HepG2 (cell line): ENCODE measurements around the gene BAG5. TPM values are rescaled to one million over a fixed set of nuclear protein-coding genes. Genes with fewer than 3 reads are reported as not detected.
A peak's percentile ranks its signal among the peaks of the same experiment; 100 is the strongest.

ENCODE experiments used
- DBP ChIP-seq: sonication (generic); formaldehyde crosslinking; IDR thresholded peaks from 2 replicates; pipeline ENCODE4 v1.4.0; 2020; ENCODE audit warnings: missing genetic modification reagents; ENCODE audit errors: not compliant biosample characterization
- GTF3A ChIP-seq: sonication (generic); formaldehyde crosslinking; conservative IDR thresholded peaks from 2 replicates; pipeline ENCODE4 v1.4.0; 2020; ENCODE audit warnings: mild to moderate bottlenecking, missing genetic modification reagents
- MTA3 ChIP-seq: sonication (generic); formaldehyde crosslinking; IDR thresholded peaks from 2 replicates; pipeline ENCODE4 v1.4.0; 2020; ENCODE audit warnings: missing genetic modification reagents
- MYC ChIP-seq: sonication (generic); formaldehyde crosslinking; IDR thresholded peaks from 2 replicates; pipeline ENCODE4 v1.9.0; 2021; ENCODE audit warnings: missing genetic modification reagents, borderline replicate concordance
- NBN ChIP-seq: fragments of 450-650 bp; conservative IDR thresholded peaks from 2 replicates; pipeline ENCODE4 v1.6.1; 2017
- PAWR ChIP-seq: sonication (generic); formaldehyde crosslinking; IDR thresholded peaks from 2 replicates; pipeline ENCODE4 v1.4.0; 2020; ENCODE audit warnings: missing genetic modification reagents, mild to moderate bottlenecking, borderline replicate concordance
- PHF5A ChIP-seq: IDR thresholded peaks from one replicate; pipeline ENCODE4 v1.6.1; 2018; ENCODE audit warnings: low read depth, missing genetic modification reagents; ENCODE audit not compliant: unreplicated experiment
- POGK ChIP-seq: sonication (generic); formaldehyde crosslinking; conservative IDR thresholded peaks from 2 replicates; pipeline ENCODE4 v1.8.0; 2022; ENCODE audit warnings: mild to moderate bottlenecking, moderate library complexity, missing genetic modification reagents
- TBP ChIP-seq: sonication (generic); formaldehyde crosslinking; IDR thresholded peaks from 2 replicates; pipeline ENCODE4 v1.5.0; 2020; ENCODE audit warnings: missing genetic modification reagents
- ZBTB46 ChIP-seq: sonication (generic); formaldehyde crosslinking; IDR thresholded peaks from 2 replicates; pipeline ENCODE4 v1.4.0; 2020; ENCODE audit warnings: mild to moderate bottlenecking, missing genetic modification reagents, borderline replicate concordance
- ZNF660 ChIP-seq: sonication (generic); formaldehyde crosslinking; IDR thresholded peaks from 2 replicates; pipeline ENCODE4 v1.5.1; 2020; ENCODE audit warnings: mild to moderate bottlenecking, low read depth, missing genetic modification reagents, borderline replicate concordance
- polyA plus RNA-seq, 8 experiments: library from polyadenylated mRNA; depleted of rRNA in 3 of 8; stranded (reverse) in 7 of 8; unstranded in 1 of 8; fragments of >200 nt; fragmentation: Illumina TruSeq in 4 of 8; extraction: Trizol in 4 of 8; gene quantifications; 2 replicates each; pipeline versions ENCODE4 v1.2.1 to v1.2.3, GENCODE V29; 2011 to 2016; ENCODE audit warnings: low read depth in 4 of 8, missing spikeins in 1 of 8, mixed read lengths in 1 of 8; ENCODE audit not compliant: insufficient read depth in 1 of 8
- total RNA-seq, 5 experiments: library from RNA; depleted of rRNA; stranded (reverse); fragments of >200 nt; fragmentation: Illumina TruSeq; extraction: Trizol; gene quantifications; 2 replicates each; pipeline ENCODE4 v1.2.3, GENCODE V29; 2016; ENCODE audit warnings: low read depth in 1 of 5

BAG5 gene
- total and polyA plus RNA-seq, 2 of the 13 experiments (the other 11 are each of a cell fraction or from before 2014, with no cell fraction given), result 3.5 to 21.0 TPM

GRCh38 chr14:103521951-103522563 is 40.4 kb downstream of the BAG5 start (continued):
- no peak for TF ChIP-seq DBP
- TF ChIP-seq TBP (CRISPR knock-in tag), result no peak
- no peak for TF ChIP-seq GTF3A (CRISPR knock-in tag)
- TF ChIP-seq PAWR (CRISPR knock-in tag), result no peak
- TF ChIP-seq ZNF660, result no peak
- TF ChIP-seq NBN, result no peak
- TF ChIP-seq ZBTB46 (CRISPR knock-in tag), result no peak
- no peak for TF ChIP-seq PHF5A
- TF ChIP-seq MYC (CRISPR knock-in tag), result peak; percentile 49; the same call in 1 of the 2 replicates
- TF ChIP-seq POGK (CRISPR knock-in tag), result no peak
- no peak for TF ChIP-seq MTA3 (CRISPR knock-in tag)
